ENCODE data around the gene SSBP4. TPM values are rescaled to one million over a fixed set of nuclear protein-coding genes. Genes with fewer than 3 reads are reported as not detected.

Gene SSBP4
- total and polyA plus RNA-seq, 9 of the 15 experiments (the other 6 are each of a cell fraction or from before 2014, with no cell fraction given) = 1.1 to 189 (median 39.0) TPM

DNA sequence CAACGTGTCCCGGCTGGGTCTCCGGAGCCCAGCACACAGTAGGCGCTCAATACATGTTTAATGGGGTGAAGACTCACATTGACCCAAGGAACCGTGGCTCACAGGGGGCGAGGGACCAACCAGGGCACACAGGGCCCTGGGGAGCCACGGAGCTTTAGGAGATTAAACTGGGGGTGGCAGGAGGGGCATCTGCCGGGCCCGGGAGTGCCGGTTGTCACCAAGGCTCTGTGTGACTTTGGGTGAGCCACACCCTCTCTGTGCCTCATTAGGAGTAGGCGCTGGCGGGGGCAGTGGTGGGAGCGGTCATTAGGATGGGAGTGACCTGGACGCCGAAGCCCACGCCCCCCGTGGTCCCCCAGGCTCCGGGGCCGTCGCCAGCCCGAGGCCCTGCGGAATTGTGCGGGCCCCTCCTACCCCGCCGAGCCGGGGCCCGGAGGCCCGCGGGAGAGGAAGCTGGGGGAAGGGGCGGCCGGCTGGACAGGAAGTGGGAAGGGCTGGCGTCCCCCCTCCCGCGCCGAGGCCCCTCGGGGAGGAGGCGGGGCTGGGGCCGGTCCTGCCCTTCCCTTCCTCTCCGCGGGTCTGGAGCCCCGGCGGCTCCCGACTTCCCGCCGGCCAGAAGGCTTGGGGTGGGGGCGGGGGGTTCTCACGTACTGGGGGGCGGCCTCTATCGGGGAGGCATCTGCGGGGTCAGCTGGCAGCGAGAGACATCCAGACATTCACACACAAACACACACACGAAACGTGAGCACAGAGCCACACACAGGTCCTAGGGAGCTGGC is 1.8 kb upstream of the SSBP4 start (continued):
- TF ChIP-seq, protein P1, sequence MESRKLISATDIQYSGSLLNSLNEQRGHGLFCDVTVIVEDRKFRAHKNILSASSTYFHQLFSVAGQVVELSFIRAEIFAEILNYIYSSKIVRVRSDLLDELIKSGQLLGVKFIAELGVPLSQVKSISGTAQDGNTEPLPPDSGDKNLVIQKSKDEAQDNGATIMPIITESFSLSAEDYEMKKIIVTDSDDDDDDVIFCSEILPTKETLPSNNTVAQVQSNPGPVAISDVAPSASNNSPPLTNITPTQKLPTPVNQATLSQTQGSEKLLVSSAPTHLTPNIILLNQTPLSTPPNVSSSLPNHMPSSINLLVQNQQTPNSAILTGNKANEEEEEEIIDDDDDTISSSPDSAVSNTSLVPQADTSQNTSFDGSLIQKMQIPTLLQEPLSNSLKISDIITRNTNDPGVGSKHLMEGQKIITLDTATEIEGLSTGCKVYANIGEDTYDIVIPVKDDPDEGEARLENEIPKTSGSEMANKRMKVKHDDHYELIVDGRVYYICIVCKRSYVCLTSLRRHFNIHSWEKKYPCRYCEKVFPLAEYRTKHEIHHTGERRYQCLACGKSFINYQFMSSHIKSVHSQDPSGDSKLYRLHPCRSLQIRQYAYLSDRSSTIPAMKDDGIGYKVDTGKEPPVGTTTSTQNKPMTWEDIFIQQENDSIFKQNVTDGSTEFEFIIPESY (CRISPR knock-in tag; IDR thresholded peaks at IDR 0.05) = 0 out of 2 replicates have a peak, but pooled peaks have one; percentile 4
- TF ChIP-seq MEF2D (tag; conservative IDR thresholded peaks at IDR 0.05; ENCODE audit: low read depth) = no peak

DNA sequence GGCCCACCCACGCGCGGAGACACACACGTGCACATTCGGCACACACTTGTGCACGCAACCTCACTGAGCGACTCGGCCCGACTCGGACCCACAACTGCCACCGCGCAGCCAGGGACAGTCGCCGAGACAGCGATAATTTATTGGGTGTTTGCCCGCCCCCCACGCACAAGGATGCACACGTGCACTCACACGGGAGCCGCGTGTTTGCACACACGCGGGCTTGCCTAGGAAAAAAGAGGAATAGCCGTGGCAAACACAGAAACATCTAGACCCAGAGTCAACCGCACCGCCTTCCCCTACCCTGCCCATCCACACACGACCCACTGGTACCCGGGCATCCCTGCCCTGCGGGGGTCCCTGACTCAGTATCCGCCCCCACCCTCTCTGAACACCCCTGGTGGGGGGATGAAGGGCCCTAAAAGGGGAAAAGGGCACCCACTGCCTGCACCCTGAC is 1.1 kb upstream of the SSBP4 start:
- Histone ChIP-seq H3K9ac (ENCODE audit: insufficient read depth in 1 of 2, low read depth in 2 of 2, low read length in 2 of 2) (peak overlapping the region; percentile 85 to 93), H3K27ac (ENCODE audit: extremely low read depth, low read depth, low read length) (peak overlapping the region; percentile 97), H3K4me3 (peak overlapping the region; percentile 60), H3K36me3 (ENCODE audit: control insufficient read depth, insufficient read depth, low read length) (peaks cover 18% of the 10 kb centered on the region; the same call in 1 of the 3 replicates), H3K27me3 (ENCODE audit: control insufficient read depth in 2 of 2, insufficient read depth in 2 of 2, low read length in 2 of 2) (no peaks in the 10 kb centered on the region), H2AFZ (ENCODE audit: low read depth, low read length) (peak overlapping the region; percentile 92), H3K9me3 (replicated peaks; ENCODE audit: control insufficient read depth, insufficient read depth, low read depth, low read length) (no peaks in the 10 kb centered on the region), H3K4me2 (ENCODE audit: insufficient read depth, low read length) (peak overlapping the region; percentile 88), H4K20me1 (replicated peaks; ENCODE audit: control insufficient read depth, insufficient read depth, low read length) (peaks cover 10% of the 10 kb centered on the region; the same call in 1 of the 2 replicates), H3K4me1 (replicated peaks in 1 of 2; ENCODE audit: control insufficient read depth in 2 of 2, insufficient read depth in 2 of 2, low read length in 2 of 2) (peaks cover 51 to 92% of the 10 kb centered on the region in 2 experiments), H3K79me2 (ENCODE audit: control insufficient read depth, insufficient read depth, low read length) (peaks cover 53% of the 10 kb centered on the region), H3K9me1 (ENCODE audit: control insufficient read depth, insufficient read depth, low read length) (no peaks in the 10 kb centered on the region)
- CTCF ChIA-PET (ENCODE audit: low intra/inter-chr PET ratio) = interaction anchor here (1.4 kb wide), 1 partner anchor 210 kb away, joined by 3 read pairs; no protein-coding TSS in a partner anchor
- intact Hi-C loops (cut with micrococcal nuclease) = loop anchor here (5.0 kb wide), 1 partner anchor 216 kb away; the partner anchor contains the start of gene RAB3A
- BruUV-seq (replicated peaks) = no TSS peak
- WGBS (ENCODE audit: insufficient coverage, low coverage, missing lambda C conversion rate) = 9% methylated on average over 27 of the region's 30 CpGs
- POLR2A ChIA-PET = interaction anchor here (0.6 to 11.1 kb wide), 8 partner anchors 14 to 282 kb away, joined by 3 to 244 read pairs (median 4); partner anchors contain the start of genes GDF15 and JUND
- DNase-seq (ENCODE audit: extremely low read depth in 1 of 4, low spot score in 3 of 4) (peak in 1 of 4 experiments; percentile 74), FAIRE-seq (no peak), ATAC-seq (no peak)
- in situ Hi-C loops (cut with MboI) = loop anchor here (10.0 kb wide), 1 partner anchor 323 kb away; the partner anchor contains the start of gene MAST3
- no peak for TF ChIP-seq SRF (CRISPR knock-in tag; IDR thresholded peaks at IDR 0.05)
- TF ChIP-seq, protein P2, sequence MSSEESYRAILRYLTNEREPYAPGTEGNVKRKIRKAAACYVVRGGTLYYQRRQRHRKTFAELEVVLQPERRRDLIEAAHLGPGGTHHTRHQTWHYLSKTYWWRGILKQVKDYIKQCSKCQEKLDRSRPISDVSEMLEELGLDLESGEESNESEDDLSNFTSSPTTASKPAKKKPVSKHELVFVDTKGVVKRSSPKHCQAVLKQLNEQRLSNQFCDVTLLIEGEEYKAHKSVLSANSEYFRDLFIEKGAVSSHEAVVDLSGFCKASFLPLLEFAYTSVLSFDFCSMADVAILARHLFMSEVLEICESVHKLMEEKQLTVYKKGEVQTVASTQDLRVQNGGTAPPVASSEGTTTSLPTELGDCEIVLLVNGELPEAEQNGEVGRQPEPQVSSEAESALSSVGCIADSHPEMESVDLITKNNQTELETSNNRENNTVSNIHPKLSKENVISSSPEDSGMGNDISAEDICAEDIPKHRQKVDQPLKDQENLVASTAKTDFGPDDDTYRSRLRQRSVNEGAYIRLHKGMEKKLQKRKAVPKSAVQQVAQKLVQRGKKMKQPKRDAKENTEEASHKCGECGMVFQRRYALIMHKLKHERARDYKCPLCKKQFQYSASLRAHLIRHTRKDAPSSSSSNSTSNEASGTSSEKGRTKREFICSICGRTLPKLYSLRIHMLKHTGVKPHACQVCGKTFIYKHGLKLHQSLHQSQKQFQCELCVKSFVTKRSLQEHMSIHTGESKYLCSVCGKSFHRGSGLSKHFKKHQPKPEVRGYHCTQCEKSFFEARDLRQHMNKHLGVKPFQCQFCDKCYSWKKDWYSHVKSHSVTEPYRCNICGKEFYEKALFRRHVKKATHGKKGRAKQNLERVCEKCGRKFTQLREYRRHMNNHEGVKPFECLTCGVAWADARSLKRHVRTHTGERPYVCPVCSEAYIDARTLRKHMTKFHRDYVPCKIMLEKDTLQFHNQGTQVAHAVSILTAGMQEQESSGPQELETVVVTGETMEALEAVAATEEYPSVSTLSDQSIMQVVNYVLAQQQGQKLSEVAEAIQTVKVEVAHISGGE (CRISPR knock-in tag; IDR thresholded peaks at IDR 0.05) = no peak
- TF ChIP-seq NRF1 (conservative IDR thresholded peaks at IDR 0.05 in 1 of 2, IDR thresholded peaks at IDR 0.05 in 1 of 2) = no peak
- TF ChIP-seq HDAC8 (tag; IDR thresholded peaks at IDR 0.05) = 0 out of 2 replicates have a peak, but pooled peaks have one; percentile 37
- no peak for TF ChIP-seq MAFF (IDR thresholded peaks at IDR 0.05; ENCODE audit: low read length)
- no peak for TF ChIP-seq ZNF274 (IDR thresholded peaks at IDR 0.05; ENCODE audit: borderline replicate concordance, low read depth, low read length)
- TF ChIP-seq MEIS2 (IDR thresholded peaks at IDR 0.05; ENCODE audit: partially characterized antibody) = peak; percentile 88
- peak in 1 of 2 experiments; percentile 30; a peak in 1 of 4 replicates for TF ChIP-seq KDM1A (IDR thresholded peaks at IDR 0.05)
- TF ChIP-seq LCOR (CRISPR knock-in tag; IDR thresholded peaks at IDR 0.05) = no peak
- TF ChIP-seq FIP1L1 (IDR thresholded peaks at IDR 0.05; ENCODE audit: low read depth, low read length, poor library complexity, severe bottlenecking) = peak; percentile 59
- peak; percentile 58; the same call in 1 of the 2 replicates for TF ChIP-seq XRCC5 (IDR thresholded peaks at IDR 0.05; ENCODE audit: low read depth, low read length)

Data from K562 (cell line).